PC-9 (cell line): ENCODE measurements around the gene NUP85. TPM values are rescaled to one million over a fixed set of nuclear protein-coding genes. Genes with fewer than 3 reads are reported as not detected.

Experiments used
- BruUV-seq: library from RNA; stranded (reverse); fragments of 400-500 nt; replicated peaks from 2 replicates; lab custom pipeline; 2021; lab: Mats Ljungman, UMichigan
- CTCF ChIA-PET: fragments of 300-600 bp; sonication (Branson Sonifier 250); formaldehyde crosslinking; loops from one replicate; lab custom pipeline; 2022; ENCODE audit warnings: antibody characterized with exemption; lab: Charles Lee
- POLR2A ChIA-PET: fragments of 300-600 bp; sonication (Branson Sonifier 250); formaldehyde crosslinking; loops from one replicate; lab custom pipeline; 2022; ENCODE audit warnings: antibody characterized with exemption; ENCODE audit not compliant: unreplicated experiment; lab: Charles Lee
- DNase-seq, 2 experiments: peaks; one replicate each; pipeline versions ENCODE4 v3.0.0 to v3.0.0-alpha.2; 2015 to 2022; ENCODE audit warnings: mixed read lengths in 1 of 2
- H2AFZ ChIP-seq: fragments of 200-600 bp; sonication (generic); 2 replicates; pipeline ENCODE4 v1.8.1; 2017; ENCODE audit warnings: antibody characterized with exemption
- H3F3A ChIP-seq: fragments of 200-600 bp; sonication (generic); 2 replicates; pipeline ENCODE4 v1.8.1; 2017; ENCODE audit warnings: antibody characterized with exemption, mild to moderate bottlenecking, low read depth; ENCODE audit not compliant: insufficient read depth
- H3K27ac ChIP-seq: fragments of 200-600 bp; sonication (generic); 2 replicates; pipeline ENCODE4 v1.6.1; 2016; ENCODE audit warnings: mixed run types
- H3K27me3 ChIP-seq: fragments of 200-600 bp; sonication (generic); 2 replicates; pipeline ENCODE4 v1.6.1; 2016; ENCODE audit warnings: low read depth, mixed run types; ENCODE audit not compliant: insufficient read depth
- H3K36me3 ChIP-seq: fragments of 200-600 bp; sonication (generic); 2 replicates; pipeline ENCODE4 v1.6.1; 2016; ENCODE audit warnings: low read depth, mixed run types
- H3K4me1 ChIP-seq: fragments of 200-600 bp; sonication (generic); replicated peaks from 2 replicates; pipeline ENCODE4 v1.6.1; 2016; ENCODE audit warnings: mixed run types; ENCODE audit not compliant: insufficient read depth
- H3K4me2 ChIP-seq: fragments of 200-600 bp; sonication (generic); 2 replicates; pipeline ENCODE4 v1.6.1; 2017; ENCODE audit warnings: mixed run types
- H3K4me3 ChIP-seq: fragments of 200-600 bp; sonication (generic); 2 replicates; pipeline ENCODE4 v1.6.1; 2016; ENCODE audit warnings: mixed run types
- H3K79me2 ChIP-seq: fragments of 200-600 bp; sonication (generic); 2 replicates; pipeline ENCODE4 v1.6.1; 2017; ENCODE audit warnings: low read depth, mixed run types
- H3K9me2 ChIP-seq: fragments of 200-600 bp; sonication (generic); 2 replicates; pipeline ENCODE4 v1.8.1; 2017; ENCODE audit warnings: mild to moderate bottlenecking; ENCODE audit not compliant: insufficient read depth
- H3K9me3 ChIP-seq: fragments of 200-600 bp; sonication (generic); 2 replicates; pipeline ENCODE4 v1.8.1; 2016; ENCODE audit warnings: low read depth; ENCODE audit not compliant: insufficient read depth
- H4K20me1 ChIP-seq: fragments of 200-600 bp; sonication (generic); 2 replicates; pipeline ENCODE4 v1.8.1; 2017; ENCODE audit not compliant: insufficient read depth
- EZH2 ChIP-seq: fragments of 200-600 bp; sonication (generic); IDR thresholded peaks from 2 replicates; pipeline ENCODE4 v1.8.0; 2017; ENCODE audit warnings: antibody characterized with exemption, low read depth
- intact Hi-C: fragments of 100-400 bp; cut with micrococcal nuclease; formaldehyde crosslinking; loops from one replicate; pipeline ENCODE4 v1.10.0; 2022; ENCODE audit not compliant: unreplicated experiment
- total RNA-seq: library from RNA; stranded (reverse); gene quantifications from 2 replicates; pipeline ENCODE4 v1.2.3, GENCODE V29; 2021
- TF ChIP-seq, protein P1 (sequence below): fragments of 200-600 bp; sonication (generic); conservative IDR thresholded peaks from 2 replicates; pipeline ENCODE4 v1.6.1; 2017; ENCODE audit warnings: mixed run types, antibody characterized with exemption, mild to moderate bottlenecking, moderate library complexity

The NUP85 gene
- total RNA-seq, 1 experiment from 2014 or later = 73.1 TPM

GRCh38 chr17:75218131-75218530, 12.7 kb downstream of the NUP85 start:
- Histone ChIP-seq H3K9me3 (no peaks in the 10 kb centered on the region), H3K4me3 (no peak overlapping the region), H3K9me2 (no peaks in the 10 kb centered on the region), H4K20me1 (0 out of 2 replicates have a peak, but pooled peaks cover 5% of the 10 kb centered on the region), H3K36me3 (peaks cover 20% of the 10 kb centered on the region), H2AFZ (no peak overlapping the region), H3F3A (peaks cover 3% of the 10 kb centered on the region; the same call in 1 of the 2 replicates), H3K4me1 (no peaks in the 10 kb centered on the region), H3K4me2 (no peak overlapping the region), H3K79me2 (no peaks in the 10 kb centered on the region), H3K27ac (no peak overlapping the region), H3K27me3 (no peaks in the 10 kb centered on the region)
- TF ChIP-seq EZH2 = no peak
- CTCF ChIA-PET = no interaction called here
- BruUV-seq = no TSS peak
- DNase-seq = no peak
- POLR2A ChIA-PET = no interaction called here
- intact Hi-C loops = no loop called here

DNA sequence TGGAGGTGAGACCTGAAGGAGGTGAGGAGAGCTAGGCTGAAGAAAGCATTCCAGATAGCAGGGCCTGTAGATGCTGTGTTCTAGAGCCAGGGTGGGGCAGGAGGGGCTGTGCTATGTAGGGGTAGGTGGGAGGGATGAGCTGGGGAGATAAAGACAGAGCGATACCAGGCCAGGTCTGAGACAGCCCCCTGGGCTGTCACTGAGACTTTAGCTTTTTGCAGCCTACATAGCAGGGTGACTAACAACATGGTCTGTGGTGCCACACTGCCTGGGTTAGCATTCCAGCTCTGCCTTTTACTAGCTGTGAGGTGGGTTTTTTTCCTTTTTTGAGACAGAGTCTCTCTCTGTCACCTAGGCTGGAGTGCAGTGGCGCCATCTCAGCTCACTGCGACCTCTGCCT, 14.3 kb downstream of the NUP85 start:
- POLR2A ChIA-PET = interaction anchor here (0.5 kb wide), 1 partner anchor 30 kb away, joined by 4 read pairs; no protein-coding TSS in a partner anchor
- CTCF ChIA-PET = no interaction called here

GRCh38 chr17:75225016-75225415, 19.5 kb downstream of the NUP85 start:
- intact Hi-C loops = no loop called here
- Histone ChIP-seq H3K79me2 (no peaks in the 10 kb centered on the region), H3K9me2 (no peaks in the 10 kb centered on the region), H3F3A (0 out of 2 replicates have a peak, but pooled peaks cover 4% of the 10 kb centered on the region), H3K4me2 (no peak overlapping the region), H3K27ac (no peak overlapping the region), H4K20me1 (0 out of 2 replicates have a peak, but pooled peaks cover 7% of the 10 kb centered on the region), H3K27me3 (no peaks in the 10 kb centered on the region), H3K4me3 (no peak overlapping the region), H3K36me3 (peaks cover 9% of the 10 kb centered on the region; the same call in 1 of the 2 replicates), H2AFZ (no peak overlapping the region), H3K9me3 (no peaks in the 10 kb centered on the region), H3K4me1 (no peaks in the 10 kb centered on the region)
- BruUV-seq = no TSS peak
- DNase-seq = no peak
- ChIA-PET CTCF (no interaction called here), POLR2A (no interaction called here)
- no peak for TF ChIP-seq EZH2
- TF ChIP-seq, protein P1, sequence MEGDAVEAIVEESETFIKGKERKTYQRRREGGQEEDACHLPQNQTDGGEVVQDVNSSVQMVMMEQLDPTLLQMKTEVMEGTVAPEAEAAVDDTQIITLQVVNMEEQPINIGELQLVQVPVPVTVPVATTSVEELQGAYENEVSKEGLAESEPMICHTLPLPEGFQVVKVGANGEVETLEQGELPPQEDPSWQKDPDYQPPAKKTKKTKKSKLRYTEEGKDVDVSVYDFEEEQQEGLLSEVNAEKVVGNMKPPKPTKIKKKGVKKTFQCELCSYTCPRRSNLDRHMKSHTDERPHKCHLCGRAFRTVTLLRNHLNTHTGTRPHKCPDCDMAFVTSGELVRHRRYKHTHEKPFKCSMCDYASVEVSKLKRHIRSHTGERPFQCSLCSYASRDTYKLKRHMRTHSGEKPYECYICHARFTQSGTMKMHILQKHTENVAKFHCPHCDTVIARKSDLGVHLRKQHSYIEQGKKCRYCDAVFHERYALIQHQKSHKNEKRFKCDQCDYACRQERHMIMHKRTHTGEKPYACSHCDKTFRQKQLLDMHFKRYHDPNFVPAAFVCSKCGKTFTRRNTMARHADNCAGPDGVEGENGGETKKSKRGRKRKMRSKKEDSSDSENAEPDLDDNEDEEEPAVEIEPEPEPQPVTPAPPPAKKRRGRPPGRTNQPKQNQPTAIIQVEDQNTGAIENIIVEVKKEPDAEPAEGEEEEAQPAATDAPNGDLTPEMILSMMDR = no peak

More for the DNA sequence above, 14.3 kb downstream of the NUP85 start:
- no peak for TF ChIP-seq EZH2
- TF ChIP-seq, protein P1 = no peak
- intact Hi-C loops = no loop called here
- Histone ChIP-seq H3K27me3 (no peaks in the 10 kb centered on the region), H3K4me1 (no peaks in the 10 kb centered on the region), H3K79me2 (no peaks in the 10 kb centered on the region), H2AFZ (no peak overlapping the region), H3K9me3 (no peaks in the 10 kb centered on the region), H3K36me3 (peaks cover 22% of the 10 kb centered on the region; the same call in 1 of the 2 replicates), H4K20me1 (0 out of 2 replicates have a peak, but pooled peaks cover 5% of the 10 kb centered on the region), H3K27ac (no peak overlapping the region), H3K4me2 (no peak overlapping the region), H3F3A (peaks cover 2% of the 10 kb centered on the region; the same call in 1 of the 2 replicates), H3K4me3 (no peak overlapping the region), H3K9me2 (no peaks in the 10 kb centered on the region)
- DNase-seq = no peak
- no TSS peak for BruUV-seq
